Measurements from ENCODE around the gene MSX2. TPM values are rescaled to one million over a fixed set of nuclear protein-coding genes. Genes with fewer than 3 reads are reported as not detected.

The MSX2 gene
- total and polyA plus RNA-seq, 2 of the 8 experiments (the other 6 are each of a cell fraction or from before 2014, with no cell fraction given): 0.24 to 0.47 TPM

DNA sequence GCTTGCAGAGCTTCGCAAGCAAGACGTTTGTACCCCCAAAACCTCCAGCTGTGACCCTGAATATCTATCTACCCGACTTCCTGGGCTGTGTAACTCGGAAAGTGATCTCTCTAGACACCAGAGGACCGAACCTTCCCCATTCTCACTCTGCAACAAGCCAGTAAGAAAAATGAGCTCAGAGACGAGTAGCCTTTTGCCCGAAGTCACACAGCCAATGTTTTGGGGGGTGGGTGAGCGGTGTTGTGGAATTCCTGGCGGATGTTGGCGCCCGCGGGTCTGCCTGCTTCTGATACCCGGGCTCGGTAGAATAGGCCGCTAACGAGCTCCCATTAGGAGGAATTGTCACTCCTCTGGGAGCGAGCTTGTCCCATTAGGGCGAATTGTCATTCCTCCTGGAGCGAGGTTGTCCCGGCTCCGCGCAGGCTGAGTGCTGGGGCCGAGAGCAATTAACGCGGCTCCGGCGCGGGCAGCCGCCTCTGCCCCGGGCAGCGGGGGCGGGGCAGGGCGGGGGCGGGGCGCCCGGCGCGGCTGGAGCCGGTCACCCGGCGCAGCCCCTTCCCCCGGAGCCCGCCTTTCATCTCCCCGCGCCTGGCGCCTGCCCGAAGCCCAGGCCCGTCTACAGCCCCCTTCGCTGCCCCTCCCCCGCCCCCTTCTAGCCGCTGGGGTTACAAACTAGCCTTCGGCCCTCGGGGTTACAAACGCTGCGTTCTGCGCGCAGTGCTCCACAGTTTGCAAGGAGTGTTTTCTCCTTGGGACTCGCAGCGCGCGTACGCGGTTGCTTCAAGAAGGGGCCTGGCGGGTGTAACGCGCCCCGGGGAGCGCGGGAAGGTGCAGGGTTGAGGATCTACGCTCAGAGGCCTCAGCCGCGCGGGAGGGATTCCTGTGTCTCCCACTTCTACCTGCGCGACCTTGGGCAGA, 3.5 kb upstream of the MSX2 start (continued):
- TF ChIP-seq, protein P1, sequence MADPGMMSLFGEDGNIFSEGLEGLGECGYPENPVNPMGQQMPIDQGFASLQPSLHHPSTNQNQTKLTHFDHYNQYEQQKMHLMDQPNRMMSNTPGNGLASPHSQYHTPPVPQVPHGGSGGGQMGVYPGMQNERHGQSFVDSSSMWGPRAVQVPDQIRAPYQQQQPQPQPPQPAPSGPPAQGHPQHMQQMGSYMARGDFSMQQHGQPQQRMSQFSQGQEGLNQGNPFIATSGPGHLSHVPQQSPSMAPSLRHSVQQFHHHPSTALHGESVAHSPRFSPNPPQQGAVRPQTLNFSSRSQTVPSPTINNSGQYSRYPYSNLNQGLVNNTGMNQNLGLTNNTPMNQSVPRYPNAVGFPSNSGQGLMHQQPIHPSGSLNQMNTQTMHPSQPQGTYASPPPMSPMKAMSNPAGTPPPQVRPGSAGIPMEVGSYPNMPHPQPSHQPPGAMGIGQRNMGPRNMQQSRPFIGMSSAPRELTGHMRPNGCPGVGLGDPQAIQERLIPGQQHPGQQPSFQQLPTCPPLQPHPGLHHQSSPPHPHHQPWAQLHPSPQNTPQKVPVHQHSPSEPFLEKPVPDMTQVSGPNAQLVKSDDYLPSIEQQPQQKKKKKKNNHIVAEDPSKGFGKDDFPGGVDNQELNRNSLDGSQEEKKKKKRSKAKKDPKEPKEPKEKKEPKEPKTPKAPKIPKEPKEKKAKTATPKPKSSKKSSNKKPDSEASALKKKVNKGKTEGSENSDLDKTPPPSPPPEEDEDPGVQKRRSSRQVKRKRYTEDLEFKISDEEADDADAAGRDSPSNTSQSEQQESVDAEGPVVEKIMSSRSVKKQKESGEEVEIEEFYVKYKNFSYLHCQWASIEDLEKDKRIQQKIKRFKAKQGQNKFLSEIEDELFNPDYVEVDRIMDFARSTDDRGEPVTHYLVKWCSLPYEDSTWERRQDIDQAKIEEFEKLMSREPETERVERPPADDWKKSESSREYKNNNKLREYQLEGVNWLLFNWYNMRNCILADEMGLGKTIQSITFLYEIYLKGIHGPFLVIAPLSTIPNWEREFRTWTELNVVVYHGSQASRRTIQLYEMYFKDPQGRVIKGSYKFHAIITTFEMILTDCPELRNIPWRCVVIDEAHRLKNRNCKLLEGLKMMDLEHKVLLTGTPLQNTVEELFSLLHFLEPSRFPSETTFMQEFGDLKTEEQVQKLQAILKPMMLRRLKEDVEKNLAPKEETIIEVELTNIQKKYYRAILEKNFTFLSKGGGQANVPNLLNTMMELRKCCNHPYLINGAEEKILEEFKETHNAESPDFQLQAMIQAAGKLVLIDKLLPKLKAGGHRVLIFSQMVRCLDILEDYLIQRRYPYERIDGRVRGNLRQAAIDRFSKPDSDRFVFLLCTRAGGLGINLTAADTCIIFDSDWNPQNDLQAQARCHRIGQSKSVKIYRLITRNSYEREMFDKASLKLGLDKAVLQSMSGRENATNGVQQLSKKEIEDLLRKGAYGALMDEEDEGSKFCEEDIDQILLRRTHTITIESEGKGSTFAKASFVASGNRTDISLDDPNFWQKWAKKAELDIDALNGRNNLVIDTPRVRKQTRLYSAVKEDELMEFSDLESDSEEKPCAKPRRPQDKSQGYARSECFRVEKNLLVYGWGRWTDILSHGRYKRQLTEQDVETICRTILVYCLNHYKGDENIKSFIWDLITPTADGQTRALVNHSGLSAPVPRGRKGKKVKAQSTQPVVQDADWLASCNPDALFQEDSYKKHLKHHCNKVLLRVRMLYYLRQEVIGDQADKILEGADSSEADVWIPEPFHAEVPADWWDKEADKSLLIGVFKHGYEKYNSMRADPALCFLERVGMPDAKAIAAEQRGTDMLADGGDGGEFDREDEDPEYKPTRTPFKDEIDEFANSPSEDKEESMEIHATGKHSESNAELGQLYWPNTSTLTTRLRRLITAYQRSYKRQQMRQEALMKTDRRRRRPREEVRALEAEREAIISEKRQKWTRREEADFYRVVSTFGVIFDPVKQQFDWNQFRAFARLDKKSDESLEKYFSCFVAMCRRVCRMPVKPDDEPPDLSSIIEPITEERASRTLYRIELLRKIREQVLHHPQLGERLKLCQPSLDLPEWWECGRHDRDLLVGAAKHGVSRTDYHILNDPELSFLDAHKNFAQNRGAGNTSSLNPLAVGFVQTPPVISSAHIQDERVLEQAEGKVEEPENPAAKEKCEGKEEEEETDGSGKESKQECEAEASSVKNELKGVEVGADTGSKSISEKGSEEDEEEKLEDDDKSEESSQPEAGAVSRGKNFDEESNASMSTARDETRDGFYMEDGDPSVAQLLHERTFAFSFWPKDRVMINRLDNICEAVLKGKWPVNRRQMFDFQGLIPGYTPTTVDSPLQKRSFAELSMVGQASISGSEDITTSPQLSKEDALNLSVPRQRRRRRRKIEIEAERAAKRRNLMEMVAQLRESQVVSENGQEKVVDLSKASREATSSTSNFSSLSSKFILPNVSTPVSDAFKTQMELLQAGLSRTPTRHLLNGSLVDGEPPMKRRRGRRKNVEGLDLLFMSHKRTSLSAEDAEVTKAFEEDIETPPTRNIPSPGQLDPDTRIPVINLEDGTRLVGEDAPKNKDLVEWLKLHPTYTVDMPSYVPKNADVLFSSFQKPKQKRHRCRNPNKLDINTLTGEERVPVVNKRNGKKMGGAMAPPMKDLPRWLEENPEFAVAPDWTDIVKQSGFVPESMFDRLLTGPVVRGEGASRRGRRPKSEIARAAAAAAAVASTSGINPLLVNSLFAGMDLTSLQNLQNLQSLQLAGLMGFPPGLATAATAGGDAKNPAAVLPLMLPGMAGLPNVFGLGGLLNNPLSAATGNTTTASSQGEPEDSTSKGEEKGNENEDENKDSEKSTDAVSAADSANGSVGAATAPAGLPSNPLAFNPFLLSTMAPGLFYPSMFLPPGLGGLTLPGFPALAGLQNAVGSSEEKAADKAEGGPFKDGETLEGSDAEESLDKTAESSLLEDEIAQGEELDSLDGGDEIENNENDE (IDR thresholded peaks at IDR 0.05; ENCODE audit: insufficient replicate concordance, low read length): no peak
- TF ChIP-seq KDM1A (IDR thresholded peaks at IDR 0.05; ENCODE audit: borderline replicate concordance, low read length) (no peak; the same call in 1 of the 2 replicates), EZH2 (IDR thresholded peaks at IDR 0.05; ENCODE audit: low read depth, low read length, severe bottlenecking) (peak; percentile 52), TAF1 (IDR thresholded peaks at IDR 0.05; ENCODE audit: low read depth, low read length) (0 out of 2 replicates have a peak, but pooled peaks have one; percentile 28), ZNF274 (IDR thresholded peaks at IDR 0.05; ENCODE audit: borderline replicate concordance, extremely low read depth, low read length) (no peak), EGR1 (IDR thresholded peaks at IDR 0.05; ENCODE audit: borderline replicate concordance, low read depth, low read length) (peak; percentile 41; the same call in 1 of the 2 replicates), TEAD4 (IDR thresholded peaks at IDR 0.05; ENCODE audit: low read depth, low read length) (peak; percentile 8; the same call in 1 of the 2 replicates)
